HG03575 (cell line): ENCODE measurements around the gene DUSP10.

Experiments
- ATAC-seq: cut with Tn5 transposase; IDR thresholded peaks from one replicate; pipeline ENCODE4 v1.9.1; 2021; ENCODE audit not compliant: unreplicated experiment, insufficient number of reproducible peaks, low FRiP score; ENCODE audit errors: extremely low read depth

The DUSP10 gene

DNA sequence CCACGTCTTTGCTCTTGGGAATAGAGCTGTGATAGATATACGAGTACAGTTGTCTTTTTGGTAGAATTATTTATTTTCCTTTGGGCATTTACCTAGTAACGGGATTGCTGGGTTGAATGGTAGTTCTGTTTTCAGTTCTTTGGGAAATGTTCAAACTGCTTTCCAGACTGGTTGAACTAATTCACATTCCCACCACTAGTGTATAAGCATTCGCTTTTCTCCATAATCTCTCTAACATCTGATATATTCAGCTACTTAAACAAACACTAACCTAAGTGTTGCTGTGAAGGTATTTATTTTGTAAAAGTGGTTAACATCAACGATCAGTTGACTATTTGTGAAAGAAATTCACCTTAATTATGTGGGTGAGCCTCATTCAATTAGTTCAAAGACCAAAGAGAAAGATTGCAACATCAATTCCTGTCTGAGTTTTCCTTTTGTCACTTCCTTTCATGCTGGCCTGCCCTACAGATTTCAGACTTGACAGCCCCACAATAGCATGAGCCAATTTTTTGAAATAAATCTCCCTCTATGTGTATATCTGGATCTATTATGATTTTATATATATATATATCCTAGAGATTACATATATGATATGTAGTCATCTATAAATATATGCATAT is 26.7 kb upstream of the DUSP10 start:
- ATAC-seq = no peak

DNA sequence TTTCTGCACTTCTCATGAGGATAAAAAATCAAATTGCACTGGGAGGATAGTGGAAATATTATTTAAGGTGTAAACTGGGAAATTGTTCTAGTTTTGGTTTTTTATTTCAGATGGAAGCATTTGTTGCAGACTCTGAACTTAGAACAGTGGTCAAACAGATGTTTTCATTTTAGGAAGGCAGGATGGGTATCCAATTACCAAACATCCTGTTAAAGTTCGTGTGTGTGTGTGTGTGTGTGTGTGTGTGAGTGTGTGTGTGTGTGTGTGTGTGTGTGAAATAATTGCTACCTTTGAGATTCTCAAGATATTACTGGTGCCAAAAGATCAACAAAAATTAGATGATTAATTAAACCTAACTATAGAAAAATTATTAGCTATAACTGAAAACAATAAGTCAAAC is 24.3 kb upstream of the DUSP10 start:
- no peak for ATAC-seq

DNA sequence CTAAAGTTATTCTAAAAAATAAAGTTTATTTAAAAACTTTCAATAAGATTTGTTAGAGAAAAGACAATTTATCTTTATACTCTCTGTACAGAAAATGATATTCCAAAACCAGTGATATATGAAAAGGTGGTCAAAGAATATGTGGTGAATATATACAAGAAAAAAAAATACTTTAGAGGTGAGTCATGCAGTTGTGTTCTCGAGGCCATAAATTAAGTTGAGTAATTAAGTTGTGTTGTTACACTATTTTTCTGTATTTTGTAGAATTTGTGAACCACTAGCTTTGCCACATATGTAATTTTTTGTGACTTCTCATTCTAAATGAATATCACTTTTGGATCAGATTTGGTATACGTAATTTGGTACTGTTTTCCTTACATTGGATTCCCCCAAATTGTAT is 23.6 kb upstream of the DUSP10 start:
- ATAC-seq = no peak

DNA sequence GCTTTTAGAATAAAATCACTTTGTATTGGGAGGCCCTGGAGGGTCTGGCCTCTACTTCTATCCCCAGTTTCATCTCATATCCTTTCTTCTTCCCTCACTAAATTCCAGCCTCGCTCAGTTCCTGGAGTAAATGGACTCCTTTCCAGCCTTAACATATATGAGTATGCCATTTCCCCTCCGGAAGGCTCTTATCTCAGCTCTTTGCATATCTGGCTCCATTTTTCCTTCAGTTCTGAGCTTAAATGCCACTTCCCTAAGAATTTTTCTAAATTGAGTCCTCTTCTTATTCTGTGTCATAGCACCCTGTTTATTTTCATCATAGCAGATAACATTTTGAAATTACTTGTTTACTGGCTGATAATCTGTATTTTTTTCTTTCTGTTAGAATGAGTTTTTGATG is 20.2 kb upstream of the DUSP10 start:
- ATAC-seq = no peak

DNA sequence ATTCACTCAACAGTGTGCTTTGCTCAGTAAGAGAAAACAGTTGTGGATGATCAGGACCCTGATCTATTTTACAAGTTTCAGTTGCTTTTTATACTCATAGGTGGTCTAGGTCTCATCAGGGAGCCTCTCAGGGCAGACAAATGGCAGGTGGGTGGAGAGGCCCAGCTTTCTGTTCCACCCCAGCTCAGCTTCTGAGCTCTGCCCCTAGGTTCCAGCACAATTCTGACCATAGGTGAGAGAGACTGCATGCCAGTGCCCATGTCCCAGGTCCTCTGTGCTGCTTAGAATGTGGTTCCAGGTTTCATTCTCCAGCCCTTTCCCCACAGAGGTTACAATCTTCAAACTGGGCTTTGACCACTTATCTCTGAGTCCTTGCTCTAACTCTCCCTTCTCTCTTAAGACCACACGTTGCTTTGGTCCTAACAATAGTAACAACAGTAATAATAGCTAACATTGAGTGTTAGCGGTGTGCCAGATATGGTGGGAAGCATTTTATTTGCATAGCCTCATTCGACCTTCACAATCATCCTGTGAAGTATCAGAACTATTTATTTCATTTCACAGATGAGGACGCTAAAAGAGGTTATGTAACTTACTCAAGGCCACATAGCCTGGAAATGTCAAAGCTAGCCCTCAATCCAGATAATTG is 19.6 kb upstream of the DUSP10 start:
- ATAC-seq = peak; percentile 57

DNA sequence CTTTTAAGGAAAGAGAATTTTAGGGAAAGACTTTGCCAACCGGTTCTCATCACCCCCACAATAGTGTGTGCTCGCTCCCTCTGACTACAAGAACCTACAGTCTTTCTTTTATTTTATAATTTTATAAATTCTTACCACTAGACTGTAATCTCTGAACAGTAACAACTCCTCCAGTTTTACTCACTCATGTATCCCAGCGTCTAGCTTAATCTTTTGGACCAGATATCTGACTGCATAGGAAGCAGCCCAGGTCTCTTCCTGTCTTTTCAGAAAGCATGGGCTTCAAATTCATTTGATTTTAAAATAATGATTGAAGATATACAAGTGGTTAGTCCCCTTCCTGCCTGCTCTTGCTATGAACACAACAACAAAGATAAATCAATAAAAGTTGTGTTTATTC is 19.0 kb upstream of the DUSP10 start:
- ATAC-seq = no peak

DNA sequence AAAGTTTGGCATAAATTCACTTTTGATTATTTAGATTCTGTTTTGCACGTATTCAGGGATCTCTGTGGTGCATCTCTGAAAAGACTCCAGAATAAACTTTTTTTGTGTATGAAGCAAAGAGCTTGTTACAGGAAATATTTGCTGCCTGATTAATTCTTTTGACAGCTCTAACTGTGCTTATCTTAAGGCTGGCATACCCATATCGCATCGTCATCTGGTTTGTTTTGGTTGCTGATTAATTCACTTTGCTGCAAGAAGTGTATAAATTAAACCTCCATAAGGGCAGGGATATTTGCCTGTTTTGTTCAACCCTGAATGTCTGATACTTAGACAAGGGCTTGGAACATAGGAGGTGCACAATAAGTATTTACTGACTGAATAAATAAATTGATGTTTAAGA is 17.5 kb upstream of the DUSP10 start:
- ATAC-seq = no peak

DNA sequence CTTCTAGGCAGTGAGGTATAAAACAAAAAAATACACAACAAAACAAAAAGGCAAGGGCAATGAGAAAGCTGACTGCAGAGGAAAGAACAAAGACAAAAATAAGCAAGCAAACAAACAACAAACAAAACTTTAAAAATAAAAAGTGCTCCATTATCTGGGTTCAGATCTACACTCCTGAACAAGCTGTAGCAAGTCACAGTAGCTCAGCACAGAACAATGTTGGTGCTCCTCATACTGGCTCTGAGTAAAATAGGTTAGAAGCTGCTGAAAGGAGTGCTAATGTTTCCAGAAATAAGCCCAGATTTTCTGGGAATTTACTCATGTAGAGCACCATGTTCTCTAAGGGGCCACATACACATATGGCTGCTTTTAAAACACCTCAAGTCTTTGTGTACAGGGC is 16.6 kb upstream of the DUSP10 start:
- ATAC-seq = no peak

DNA sequence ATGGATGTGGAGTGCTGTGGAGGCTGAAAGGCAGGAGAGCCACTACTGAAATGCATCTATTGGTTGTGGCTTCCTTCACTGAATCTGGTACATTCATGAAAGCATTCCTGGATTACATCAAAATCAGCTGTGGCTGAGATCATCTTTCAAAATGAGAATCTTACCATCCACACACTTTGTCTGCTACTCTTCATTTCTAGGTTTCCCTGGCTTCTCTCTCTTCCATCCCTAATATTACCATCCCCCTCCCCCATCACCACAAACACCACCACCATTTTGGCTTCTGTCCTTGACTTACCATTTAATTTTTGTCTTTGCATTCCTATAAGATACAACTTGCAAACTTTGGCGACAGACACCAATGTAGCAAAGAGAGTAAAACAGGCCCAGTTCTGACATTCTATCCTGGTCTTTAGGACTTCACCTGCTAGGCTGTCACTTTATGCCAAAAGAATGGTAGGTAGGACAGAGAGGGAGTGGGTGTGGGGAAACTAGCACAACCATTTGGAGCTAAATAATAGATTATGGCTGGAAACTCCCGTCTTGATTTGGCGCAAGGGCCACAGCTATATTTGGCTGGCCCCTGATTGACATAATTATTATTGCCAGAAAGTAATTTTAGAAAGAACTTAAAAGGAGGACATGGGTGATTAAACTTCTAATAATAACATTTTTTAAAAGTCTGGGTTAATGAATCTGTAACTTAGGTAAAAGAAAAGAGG is 15.1 kb upstream of the DUSP10 start:
- no peak for ATAC-seq

DNA sequence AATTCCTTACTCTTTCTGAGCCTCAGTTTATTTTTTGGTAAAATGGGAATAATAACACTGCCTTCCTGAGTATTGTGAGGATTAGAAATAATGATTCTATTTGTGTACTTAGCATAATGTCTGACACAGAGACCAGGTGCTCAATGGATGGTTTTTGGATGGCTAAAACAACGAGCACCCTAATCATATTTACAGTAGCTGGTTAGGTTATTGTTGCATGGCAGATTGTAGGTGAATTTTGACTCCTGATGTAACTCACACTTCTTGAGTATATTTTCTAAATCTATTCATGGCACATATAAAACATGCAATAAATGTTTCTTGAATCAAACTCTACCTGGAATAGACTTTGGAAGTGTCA is 11.9 kb upstream of the DUSP10 start:
- ATAC-seq = peak; percentile 15

DNA sequence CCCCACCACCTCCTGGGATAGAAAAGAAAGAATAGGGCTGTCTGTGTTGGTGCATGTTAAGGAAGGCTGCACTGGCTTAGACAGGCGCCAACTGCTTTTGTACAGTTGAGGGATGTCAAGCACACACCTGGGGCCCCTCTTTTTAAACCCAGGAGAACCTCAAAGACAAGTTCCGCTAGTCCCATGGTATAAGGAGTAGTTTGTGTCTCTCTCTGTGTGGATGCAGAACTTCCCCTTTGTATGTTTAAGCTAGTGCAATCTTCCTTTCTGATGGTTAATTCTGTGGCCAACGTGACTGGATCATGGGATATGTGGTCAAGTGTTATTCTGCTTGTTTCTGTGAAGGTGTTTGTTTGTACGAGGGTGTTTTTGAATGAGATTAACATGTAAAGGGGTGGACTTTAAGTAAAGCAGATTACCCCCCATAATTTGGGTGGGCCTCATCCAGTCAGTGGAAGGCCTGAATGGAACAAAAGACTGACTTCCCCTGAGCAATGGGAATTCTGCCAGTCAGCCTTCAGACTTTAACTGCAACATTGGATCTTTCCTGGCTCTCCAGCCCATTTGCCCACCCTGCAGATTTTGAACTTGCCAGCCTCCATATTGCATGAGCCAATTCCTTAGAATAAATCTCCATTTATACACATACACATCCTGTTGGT is 9.5 kb upstream of the DUSP10 start:
- ATAC-seq = no peak

DNA sequence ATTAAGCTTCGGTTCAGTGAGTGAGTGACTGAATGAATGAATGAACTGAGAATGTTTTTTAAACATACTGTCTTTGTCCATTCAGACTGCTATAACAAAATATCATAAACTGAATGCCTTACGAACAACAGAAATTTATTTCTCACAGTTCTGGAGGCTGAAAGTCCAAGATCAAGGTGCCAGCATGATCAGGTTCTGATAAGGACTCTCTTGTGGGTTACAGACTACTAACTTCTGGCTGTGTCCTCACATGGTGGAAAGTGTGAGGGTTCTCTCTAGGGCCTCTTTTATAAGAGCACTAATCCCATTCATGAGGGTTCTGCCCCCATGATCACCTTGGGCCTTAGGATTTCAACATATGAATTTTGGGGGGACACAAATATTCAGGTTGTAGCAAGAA is 7.1 kb upstream of the DUSP10 start:
- ATAC-seq = no peak

DNA sequence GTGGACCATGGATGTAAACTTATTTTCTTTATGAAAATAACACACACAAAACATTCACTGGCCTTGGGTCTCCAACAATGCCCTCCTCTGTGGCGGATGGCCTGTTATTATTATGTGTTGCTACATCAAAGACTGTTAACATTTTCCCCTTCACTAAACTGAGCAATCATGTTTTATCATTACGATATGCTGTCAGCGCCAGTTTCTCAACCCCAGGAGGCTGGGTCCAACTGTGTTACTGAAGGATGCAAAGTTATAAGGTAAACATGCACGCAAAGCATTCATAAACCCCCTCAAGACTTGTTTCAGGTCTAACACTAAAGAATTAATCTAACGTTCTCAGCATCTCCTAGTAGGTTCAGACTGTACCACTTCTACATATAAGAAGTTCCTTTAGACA is 6.0 kb upstream of the DUSP10 start:
- no peak for ATAC-seq

DNA sequence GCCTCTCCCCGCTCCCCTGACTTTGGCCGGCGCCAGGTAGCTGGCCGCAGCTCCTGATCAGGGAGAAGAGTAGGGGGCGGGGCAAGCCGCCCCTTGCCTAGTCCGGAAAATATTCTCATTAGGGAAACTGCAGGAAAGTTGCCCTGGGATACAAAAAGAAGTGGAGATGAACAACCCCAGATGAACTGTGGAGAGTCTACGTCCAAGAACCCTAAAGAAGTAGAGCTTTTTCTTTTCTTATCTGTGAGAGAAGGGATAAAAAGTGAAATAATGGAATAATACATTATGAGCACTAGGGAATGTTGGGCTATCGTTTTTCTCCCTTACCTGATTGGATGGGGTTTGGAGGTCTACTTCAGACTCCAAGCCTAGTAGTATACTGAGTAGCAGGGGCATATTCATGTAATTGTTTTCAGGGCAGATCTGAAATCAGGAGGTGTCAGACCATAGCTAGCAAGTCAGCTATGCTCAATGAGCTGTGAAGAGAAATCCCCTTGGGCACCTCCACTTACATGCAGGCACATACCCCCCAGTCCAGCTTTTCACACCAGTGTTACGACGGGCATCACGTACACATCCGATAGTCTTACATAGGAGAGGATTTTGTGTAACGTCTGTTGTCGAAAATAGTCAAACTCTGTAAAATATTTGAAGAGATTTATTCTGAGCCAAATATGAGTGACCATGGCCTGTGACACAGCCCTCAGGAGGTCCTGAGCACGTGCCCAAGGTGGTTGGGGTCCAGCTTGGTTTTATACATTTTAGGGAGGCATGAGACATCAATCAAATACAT is 1.7 kb upstream of the DUSP10 start:
- peak; percentile 15 for ATAC-seq

DNA sequence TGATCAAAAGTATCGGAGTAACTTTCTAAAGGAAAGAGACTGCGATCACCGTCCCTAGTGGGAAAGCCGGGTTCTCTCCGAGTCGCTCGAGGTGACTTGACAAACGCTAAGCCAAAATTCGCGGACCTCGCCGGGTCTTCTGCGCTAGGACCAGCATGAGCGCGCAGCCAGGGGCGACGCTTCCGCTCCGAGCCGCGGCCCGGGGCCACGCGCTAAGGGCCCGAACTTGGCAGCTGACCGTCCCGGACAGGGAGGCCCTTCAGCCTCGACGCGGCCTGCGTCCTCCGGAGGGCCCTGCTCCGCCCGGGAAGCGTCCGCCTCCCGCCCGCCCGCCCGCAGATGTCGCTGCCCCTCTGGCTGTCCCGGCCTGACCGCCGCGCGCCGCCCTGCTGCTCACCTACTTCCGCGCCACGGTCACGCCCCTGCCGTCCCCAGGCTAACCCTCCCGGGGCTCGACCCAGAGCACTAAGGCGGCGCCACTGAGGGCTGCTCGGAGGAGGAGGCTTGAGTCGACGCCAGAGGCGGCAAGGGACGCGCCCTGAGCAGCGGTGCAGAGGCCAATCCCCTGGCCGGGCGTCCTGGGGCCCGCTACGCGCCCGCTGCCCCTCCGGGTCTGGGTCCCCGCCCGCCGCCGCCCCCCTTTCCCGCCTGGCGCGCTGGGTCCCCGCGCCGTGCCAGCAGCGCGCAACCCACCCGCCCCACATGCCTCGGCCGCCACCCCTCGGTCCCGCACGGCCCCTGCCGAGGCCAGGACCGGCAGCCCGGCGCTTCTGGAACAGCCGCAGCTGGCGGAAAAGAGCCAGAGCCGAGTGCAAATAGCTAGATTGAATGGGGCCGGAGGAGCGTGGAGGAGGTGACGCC is 896 bp upstream of the DUSP10 start:
- ATAC-seq = no peak

DNA sequence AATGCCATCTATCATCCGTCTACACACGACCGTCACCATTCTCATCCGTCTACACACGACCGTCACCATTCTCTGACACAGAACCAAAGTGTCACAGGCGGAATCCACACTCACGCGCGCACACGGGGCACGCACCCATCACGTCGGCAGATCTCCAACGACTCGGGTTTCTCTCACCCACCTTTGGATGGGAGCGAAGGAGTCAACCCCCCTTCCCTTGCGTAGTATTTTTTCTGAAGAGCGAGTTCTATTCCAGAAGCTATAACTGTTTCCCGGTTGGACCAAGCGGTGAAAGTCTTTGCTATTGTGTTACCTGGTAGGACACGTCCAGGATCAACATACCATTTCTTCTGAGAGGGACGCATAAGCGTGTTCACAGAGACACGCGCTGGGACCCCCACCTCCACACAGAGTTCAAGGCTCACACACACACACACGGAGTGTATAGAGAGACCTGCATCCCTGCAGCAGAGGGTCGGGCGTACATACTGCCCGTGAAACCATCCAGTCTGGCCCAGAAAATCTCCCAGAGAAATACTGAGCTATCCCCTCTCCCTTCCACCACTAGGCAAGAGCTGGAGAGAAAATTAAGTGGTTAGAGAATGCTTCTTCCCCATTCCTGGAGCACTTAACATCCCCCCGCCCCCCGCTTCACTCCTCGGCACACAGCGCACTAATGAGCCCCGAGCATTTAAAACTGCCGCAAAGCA is 741 bp downstream of the DUSP10 start:
- no peak for ATAC-seq

DNA sequence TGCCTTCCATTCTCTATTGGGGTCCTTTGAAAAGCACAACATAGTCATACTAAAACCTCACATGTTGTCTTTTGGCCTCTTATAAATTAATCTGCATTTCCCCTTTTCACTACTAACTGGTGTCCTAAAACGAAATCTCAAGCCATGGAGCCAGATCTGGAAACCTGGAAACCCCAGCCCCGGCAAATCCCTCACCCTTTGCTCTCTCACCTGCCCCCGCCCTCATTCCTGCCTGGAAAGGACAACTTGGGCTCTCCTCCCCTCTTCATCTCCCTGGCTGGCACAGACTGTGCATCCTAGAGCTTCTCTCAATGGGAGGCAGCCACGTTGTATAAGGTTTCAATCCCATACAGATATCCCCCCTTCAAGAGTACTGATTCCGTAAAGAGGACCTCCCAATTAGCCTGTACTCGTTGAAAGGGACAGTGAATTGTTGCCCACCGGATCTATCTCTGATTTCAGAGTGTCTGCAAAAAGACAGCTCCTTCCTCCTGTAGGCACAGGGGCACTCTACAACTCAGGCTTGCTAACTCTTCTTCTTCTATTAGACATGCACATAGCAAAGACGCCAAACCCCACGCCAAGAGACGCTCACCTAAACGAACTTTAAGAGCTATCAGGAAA is 1.4 kb downstream of the DUSP10 start:
- no peak for ATAC-seq

DNA sequence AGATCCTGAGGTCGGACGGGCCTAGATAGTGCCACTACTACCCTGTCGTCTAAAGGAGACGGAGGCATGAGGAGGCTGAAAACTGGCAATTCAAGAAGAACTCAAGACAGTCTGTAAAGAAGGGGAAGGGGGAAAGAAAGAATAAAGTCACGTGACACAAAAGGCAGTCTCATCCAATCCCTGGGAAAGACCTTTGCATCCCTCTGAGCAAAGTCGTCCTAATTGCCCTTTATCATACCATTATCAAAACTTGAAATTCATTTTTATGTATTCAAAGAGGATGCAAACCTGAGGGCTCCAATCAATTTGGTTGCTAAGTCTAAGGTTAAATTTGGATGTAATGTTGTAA is 2.2 kb downstream of the DUSP10 start:
- no peak for ATAC-seq
